A673 (cell line): ENCODE results near the gene ASZ1. TPM values are rescaled to one million over a fixed set of nuclear protein-coding genes. Genes with fewer than 3 reads are reported as not detected.

Experiments
- BruUV-seq: library from RNA; stranded (reverse); fragments of 400-500 nt; replicated peaks from 2 replicates; lab custom pipeline; 2021; lab: Mats Ljungman, UMichigan
- CTCF ChIA-PET: fragments of 300-600 bp; sonication (Branson Sonifier 250); formaldehyde crosslinking; loops from one replicate; lab custom pipeline; 2022; ENCODE audit warnings: antibody characterized with exemption; lab: Charles Lee
- POLR2A ChIA-PET: fragments of 300-600 bp; sonication (Branson Sonifier 250); formaldehyde crosslinking; loops from one replicate; lab custom pipeline; 2022; ENCODE audit warnings: antibody characterized with exemption; ENCODE audit not compliant: low non-redundant PET; lab: Charles Lee
- DNase-seq: peaks from one replicate; pipeline ENCODE4 v3.0.0-alpha.2; 2015; ENCODE audit warnings: low spot score
- H3K27ac ChIP-seq: fragments of 200-600 bp; sonication (generic); 2 replicates; pipeline ENCODE4 v1.5.1; 2016; ENCODE audit warnings: mixed run types, low read depth, mild to moderate bottlenecking, mixed read lengths, antibody characterized with exemption, low read length; ENCODE audit not compliant: poor library complexity, severe bottlenecking
- H3K27me3 ChIP-seq: fragments of 200-600 bp; sonication (generic); replicated peaks from 2 replicates; pipeline ENCODE4 v1.6.1; 2017; ENCODE audit warnings: mixed run types, low read depth, mild to moderate bottlenecking, mixed read lengths, antibody characterized with exemption, low read length; ENCODE audit not compliant: insufficient read depth, poor library complexity
- H3K36me3 ChIP-seq: fragments of 200-600 bp; sonication (generic); 2 replicates; pipeline ENCODE4 v1.6.1; 2016; ENCODE audit warnings: mixed run types, mild to moderate bottlenecking, mixed read lengths, antibody characterized with exemption, low read length; ENCODE audit not compliant: insufficient read depth, poor library complexity, severe bottlenecking
- H3K4me1 ChIP-seq: fragments of 200-600 bp; sonication (generic); 2 replicates; pipeline ENCODE4 v1.6.1; 2017; ENCODE audit warnings: mixed run types, mild to moderate bottlenecking, mixed read lengths, antibody characterized with exemption, low read length; ENCODE audit not compliant: insufficient read depth, poor library complexity, severe bottlenecking
- H3K4me3 ChIP-seq: fragments of 200-600 bp; sonication (generic); 2 replicates; pipeline ENCODE4 v1.5.1; 2016; ENCODE audit warnings: low read depth, mixed run types, mild to moderate bottlenecking, mixed read lengths, low read length; ENCODE audit not compliant: poor library complexity, severe bottlenecking
- H3K9me3 ChIP-seq: fragments of 200-600 bp; sonication (generic); 2 replicates; pipeline ENCODE4 v1.6.1; 2016; ENCODE audit warnings: mixed run types, low read depth, mild to moderate bottlenecking, mixed read lengths, antibody characterized with exemption, low read length; ENCODE audit not compliant: poor library complexity, severe bottlenecking
- EZH2 ChIP-seq: fragments of 200-600 bp; sonication (generic); IDR thresholded peaks from 2 replicates; pipeline ENCODE4 v1.6.1; 2017; ENCODE audit warnings: borderline replicate concordance, low read depth, mild to moderate bottlenecking, mixed read lengths, antibody characterized with exemption, low read length; ENCODE audit not compliant: poor library complexity, severe bottlenecking
- intact Hi-C: fragments of 100-400 bp; cut with micrococcal nuclease; formaldehyde crosslinking; loops from one replicate; pipeline ENCODE4 v1.10.0; 2022; ENCODE audit not compliant: unreplicated experiment
- total RNA-seq: library from RNA; stranded (reverse); gene quantifications from 2 replicates; pipeline ENCODE4 v1.2.3, GENCODE V29; 2021
- TF ChIP-seq, protein P1 (sequence below): fragments of 300-800, 200-600 bp; sonication (generic); conservative IDR thresholded peaks from 2 replicates; pipeline ENCODE4 v1.5.1; 2017; ENCODE audit warnings: low read depth, mild to moderate bottlenecking, antibody characterized with exemption, low read length, moderate library complexity, mixed read lengths

The ASZ1 gene
- total RNA-seq, 1 experiment from 2014 or later: not detected

GRCh38 chr7:117346161-117346560 is 81.1 kb downstream of the ASZ1 start:
- ChIA-PET POLR2A (no interaction called here), CTCF (no interaction called here)
- Histone ChIP-seq H3K9me3 (no peaks in the 10 kb centered on the region), H3K27ac (no peak overlapping the region), H3K4me1 (peaks cover 2% of the 10 kb centered on the region), H3K27me3 (no peaks in the 10 kb centered on the region), H3K36me3 (no peaks in the 10 kb centered on the region), H3K4me3 (no peak overlapping the region)
- intact Hi-C loops: no loop called here
- no peak for DNase-seq
- no TSS peak for BruUV-seq
- TF ChIP-seq, protein P1, sequence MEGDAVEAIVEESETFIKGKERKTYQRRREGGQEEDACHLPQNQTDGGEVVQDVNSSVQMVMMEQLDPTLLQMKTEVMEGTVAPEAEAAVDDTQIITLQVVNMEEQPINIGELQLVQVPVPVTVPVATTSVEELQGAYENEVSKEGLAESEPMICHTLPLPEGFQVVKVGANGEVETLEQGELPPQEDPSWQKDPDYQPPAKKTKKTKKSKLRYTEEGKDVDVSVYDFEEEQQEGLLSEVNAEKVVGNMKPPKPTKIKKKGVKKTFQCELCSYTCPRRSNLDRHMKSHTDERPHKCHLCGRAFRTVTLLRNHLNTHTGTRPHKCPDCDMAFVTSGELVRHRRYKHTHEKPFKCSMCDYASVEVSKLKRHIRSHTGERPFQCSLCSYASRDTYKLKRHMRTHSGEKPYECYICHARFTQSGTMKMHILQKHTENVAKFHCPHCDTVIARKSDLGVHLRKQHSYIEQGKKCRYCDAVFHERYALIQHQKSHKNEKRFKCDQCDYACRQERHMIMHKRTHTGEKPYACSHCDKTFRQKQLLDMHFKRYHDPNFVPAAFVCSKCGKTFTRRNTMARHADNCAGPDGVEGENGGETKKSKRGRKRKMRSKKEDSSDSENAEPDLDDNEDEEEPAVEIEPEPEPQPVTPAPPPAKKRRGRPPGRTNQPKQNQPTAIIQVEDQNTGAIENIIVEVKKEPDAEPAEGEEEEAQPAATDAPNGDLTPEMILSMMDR: no peak
- no peak for TF ChIP-seq EZH2

DNA sequence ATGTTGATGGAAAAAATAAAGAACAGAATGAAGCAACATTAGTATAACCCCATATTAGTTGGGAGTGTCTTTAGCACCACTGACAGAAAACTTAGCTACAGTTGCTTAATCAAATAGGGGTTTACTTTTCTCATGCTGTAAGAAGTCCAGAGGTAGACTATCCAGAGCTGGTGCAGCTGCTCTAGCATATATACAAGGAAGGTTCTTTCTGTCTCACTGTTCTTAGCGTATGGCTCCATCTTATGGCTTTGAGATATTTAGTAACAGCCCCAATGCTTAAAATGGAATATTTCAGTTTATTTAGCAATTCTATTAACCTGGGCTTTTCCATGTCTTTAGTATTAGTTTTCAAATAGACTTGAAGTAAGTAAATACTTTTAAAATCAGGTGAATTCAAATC is 89.3 kb downstream of the ASZ1 start:
- no peak for DNase-seq
- intact Hi-C loops: no loop called here
- H3K27ac ChIP-seq: no peak overlapping the region
- H3K4me1 ChIP-seq: no peaks in the 10 kb centered on the region
- no peak for TF ChIP-seq EZH2
- TF ChIP-seq, protein P1: no peak
- no peaks in the 10 kb centered on the region for H3K9me3 ChIP-seq
- ChIA-PET POLR2A (no interaction called here), CTCF (no interaction called here)
- no peaks in the 10 kb centered on the region for H3K36me3 ChIP-seq
- no TSS peak for BruUV-seq
- H3K27me3 ChIP-seq: no peaks in the 10 kb centered on the region
- H3K4me3 ChIP-seq: no peak overlapping the region

GRCh38 chr7:117333168-117333567 is 94.1 kb downstream of the ASZ1 start:
- BruUV-seq: no TSS peak
- CTCF ChIA-PET: no interaction called here
- no peak overlapping the region for H3K4me3 ChIP-seq
- H3K27me3 ChIP-seq: no peaks in the 10 kb centered on the region
- TF ChIP-seq, protein P1: no peak
- TF ChIP-seq EZH2: no peak
- no peak overlapping the region for H3K27ac ChIP-seq
- no peaks in the 10 kb centered on the region for H3K36me3 ChIP-seq
- no peaks in the 10 kb centered on the region for H3K4me1 ChIP-seq
- POLR2A ChIA-PET: no interaction called here
- peaks cover 5% of the 10 kb centered on the region for H3K9me3 ChIP-seq
- DNase-seq: no peak
- intact Hi-C loops: no loop called here
